Lung (tissue), 12 donors: Measurements from ENCODE around the gene SNX33. TPM values are rescaled to one million over a fixed set of nuclear protein-coding genes. Genes with fewer than 3 reads are reported as not detected.
"Not testable (repeated sequence)": the region's sequence is repeated elsewhere in the genome, so short reads cannot be mapped to it uniquely, and the experiment has no call there.

Experiments used
- ATAC-seq: fragments of 200-7000 bp; cut with Tn5 transposase; one replicate; pipeline ENCODE4 v1.9.1; 2020; ENCODE audit warnings: moderate number of reproducible peaks; ENCODE audit not compliant: insufficient read depth, low FRiP score
- DNase-seq, 3 donors: peaks; one replicate each; pipeline ENCODE4 v3.0.0-alpha.2; 2013 to 2017
- H3K27ac ChIP-seq, 2 donors: one replicate each; pipeline ENCODE4 v1.5.1; 2013; ENCODE audit warnings: mild to moderate bottlenecking in 2 of 2, moderate library complexity in 2 of 2, control low read depth in 1 of 2, inconsistent platforms in 1 of 2, low read depth in 1 of 2, low read length in 1 of 2
- H3K27me3 ChIP-seq, 3 donors: one replicate each; pipeline ENCODE4 v1.5.1; 2013; ENCODE audit warnings: low read length in 2 of 3; ENCODE audit not compliant: control insufficient read depth in 3 of 3, insufficient read depth in 3 of 3
- H3K36me3 ChIP-seq, 4 donors: one replicate each; pipeline ENCODE4 v1.5.1; 2013; ENCODE audit warnings: low read length in 4 of 4, mild to moderate bottlenecking in 1 of 4, moderate library complexity in 1 of 4; ENCODE audit not compliant: control insufficient read depth in 4 of 4, insufficient read depth in 4 of 4
- H3K4me1 ChIP-seq, 5 donors: one replicate each; pipeline ENCODE4 v1.5.1; 2013; ENCODE audit warnings: low read length in 5 of 5, mild to moderate bottlenecking in 2 of 5, moderate library complexity in 1 of 5; ENCODE audit not compliant: control insufficient read depth in 5 of 5, insufficient read depth in 5 of 5
- H3K4me3 ChIP-seq: one replicate; pipeline ENCODE4 v1.5.1; 2013; ENCODE audit warnings: mild to moderate bottlenecking, control low read depth, moderate library complexity
- H3K9ac ChIP-seq, 2 donors: one replicate each; pipeline ENCODE4 v1.5.1; 2013; ENCODE audit warnings: low read length in 2 of 2, control low read depth in 1 of 2; ENCODE audit not compliant: insufficient read depth in 1 of 2
- H3K9me3 ChIP-seq, 4 donors: one replicate each; pipeline ENCODE4 v1.5.1; 2013; ENCODE audit warnings: low read length in 3 of 4, mild to moderate bottlenecking in 1 of 4, moderate library complexity in 1 of 4; ENCODE audit not compliant: control insufficient read depth in 4 of 4, insufficient read depth in 3 of 4
- CTCF ChIP-seq: IDR thresholded peaks from 2 replicates; pipeline ENCODE4 v1.5.1; 2012; ENCODE audit warnings: mild to moderate bottlenecking; ENCODE audit errors: control extremely low read depth, extremely low read depth
- whole genome bisulfite sequencing, 2 donors: extraction: QIAGEN DNeasy Blood & Tissue Kit; methylation state at CpG; one replicate each; pipeline ENCODE4 v1.1.7; 2013; 5-methylcytosine and 5-hydroxymethylcytosine counted together
- polyA plus RNA-seq, 2 donors: library from polyadenylated mRNA; stranded (reverse); fragments of 200-250 nt; gene quantifications; one replicate each; pipeline ENCODE4 v1.2.1, GENCODE V29; 2013
- total RNA-seq, 2 donors: library from RNA; depleted of rRNA in 1 of 2; stranded (reverse); fragments of >200 nt in 1 of 2; gene quantifications; one replicate each; pipeline ENCODE4 v1.2.1, GENCODE V29; 2014 to 2021
- donor health status: control.
- donor health status: control.
- donor health status: Bipolar disorder and iron deficiency.
- donor health status: healthy.
- donor health status: DM: yes; HTN: yes; CAD: no.

Gene SNX33
- total and polyA plus RNA-seq, 4 donors, result 13.6 to 23.5 (median 18.0) TPM

GRCh38 chr15:75625542-75626347 lies 22.0 kb upstream of the SNX33 start, which contains the start of gene SNUPN:
SNUPN (minus strand) TSS chr15:75625725; CDS start chr15:75621051, 4,674 bp downstream.
- TF ChIP-seq CTCF, result peak; percentile 7
- WGBS, 2 donors, result 1% methylated on average over 47 of the region's 47 CpGs
- H3K27me3 ChIP-seq, result no peaks in the 10 kb centered on the region
- no peaks in the 10 kb centered on the region for H3K36me3 ChIP-seq
- ATAC-seq (peak; percentile 92), DNase-seq (peak; percentile 96 to 99 (median 98))
- peak within 1 kb of the TSS; percentile 85 to 99 for H3K27ac ChIP-seq
- H3K4me1 ChIP-seq, result peaks cover 0 to 10% (median 1%) of the 10 kb centered on the region in 5 donors
- H3K9ac ChIP-seq, result peak within 1 kb of the TSS; percentile 69 to 80
- peak within 1 kb of the TSS; percentile 79 for H3K4me3 ChIP-seq
- no peaks in the 10 kb centered on the region for H3K9me3 ChIP-seq

GRCh38 chr15:75631935-75632334 lies 15.8 kb upstream of the SNX33 start:
- DNase-seq, result no peak
- H3K4me1 ChIP-seq, result peaks cover 0 to under 1% (median 0%) of the 10 kb centered on the region in 5 donors
- H3K9ac ChIP-seq, result no peak overlapping the region
- no peak for ATAC-seq
- H3K4me3 ChIP-seq, result no peak overlapping the region
- H3K27ac ChIP-seq, result no peak overlapping the region
- H3K36me3 ChIP-seq, result no peaks in the 10 kb centered on the region
- no peak for TF ChIP-seq CTCF
- H3K27me3 ChIP-seq, result no peaks in the 10 kb centered on the region
- H3K9me3 ChIP-seq, result no peaks in the 10 kb centered on the region

- H3K4me3 ChIP-seq, H3K27me3 ChIP-seq, H3K9me3 ChIP-seq, H3K36me3 ChIP-seq, DNase-seq, H3K27ac ChIP-seq, ATAC-seq, H3K9ac ChIP-seq: not testable (repeated sequence)
- WGBS, 2 donors, result 94 to 96% methylated on average over 7 of the region's 7 CpGs
- peaks cover 3 to 16% (median 6%) of the 10 kb centered on the region in 5 donors for H3K4me1 ChIP-seq
These were observed 13.8 kb upstream of the SNX33 start for GRCh38 chr15:75633922-75634321.

- Histone ChIP-seq H3K36me3 (peaks cover 0 to 5% (median 2%) of the 10 kb centered on the region in 4 donors), H3K9me3 (no peaks in the 10 kb centered on the region), H3K27me3 (no peaks in the 10 kb centered on the region), H3K27ac (no peak overlapping the region), H3K4me1 (peaks cover 3 to 28% (median 9%) of the 10 kb centered on the region in 5 donors), H3K4me3 (no peak overlapping the region), H3K9ac (no peak overlapping the region)
- 83 to 91% methylated on average over 6 of the region's 6 CpGs for WGBS, 2 donors
- TF ChIP-seq CTCF, result no peak
- no peak for DNase-seq
- ATAC-seq, result no peak
These were observed 11.7 kb upstream of the SNX33 start for GRCh38 chr15:75636026-75636425.
